ENCODE data around the gene ZXDC. TPM values are rescaled to one million over a fixed set of nuclear protein-coding genes. Genes with fewer than 3 reads are reported as not detected.

Gene ZXDC
- total RNA-seq, 1 donor from 2014 or later: 45.4 TPM

GRCh38 chr3:126413693-126414080, 62.0 kb downstream of the ZXDC start:
- ATAC-seq (ENCODE audit: low read depth) (no peak), DNase-seq (no peak)
- Mint-ChIP-seq H3K27ac (no peak overlapping the region), H3K9me3 (no peaks in the 10 kb centered on the region), H3K4me1 (no peaks in the 10 kb centered on the region), H3K36me3 (ENCODE audit: low read depth) (no peaks in the 10 kb centered on the region), H3K4me3 (no peak overlapping the region), H3K27me3 (peaks cover 16% of the 10 kb centered on the region)
- intact Hi-C loops (cut with micrococcal nuclease): no loop called here
- POLR2A ChIA-PET: no interaction called here
- no peak for TF ChIP-seq CTCF (IDR thresholded peaks at IDR 0.05)
- CTCF ChIA-PET: no interaction called here

GRCh38 chr3:126412841-126413692, 62.6 kb downstream of the ZXDC start:
- Mint-ChIP-seq H3K27me3 (peaks cover 16% of the 10 kb centered on the region), H3K36me3 (ENCODE audit: low read depth) (no peaks in the 10 kb centered on the region)
- POLR2A ChIA-PET: no interaction called here

GRCh38 chr3:126408099-126408498, 67.6 kb downstream of the ZXDC start:
- Mint-ChIP-seq H3K4me1 (no peaks in the 10 kb centered on the region), H3K27ac (no peak overlapping the region), H3K36me3 (ENCODE audit: low read depth) (no peaks in the 10 kb centered on the region), H3K4me3 (no peak overlapping the region), H3K9me3 (no peaks in the 10 kb centered on the region), H3K27me3 (peaks cover 11% of the 10 kb centered on the region)
- no peak for TF ChIP-seq CTCF (IDR thresholded peaks at IDR 0.05)
- POLR2A ChIA-PET: no interaction called here
- CTCF ChIA-PET: no interaction called here
- intact Hi-C loops (cut with micrococcal nuclease): no loop called here
- DNase-seq (no peak), ATAC-seq (ENCODE audit: low read depth) (no peak)

More at GRCh38 chr3:126412841-126413692, 62.6 kb downstream of the ZXDC start:
- H3K27ac Mint-ChIP-seq: no peak overlapping the region
- intact Hi-C loops (cut with micrococcal nuclease): no loop called here
- CTCF ChIA-PET: no interaction called here
- no peaks in the 10 kb centered on the region for H3K9me3 Mint-ChIP-seq
- no peak overlapping the region for H3K4me3 Mint-ChIP-seq
- H3K4me1 Mint-ChIP-seq: no peaks in the 10 kb centered on the region
- ATAC-seq (ENCODE audit: low read depth): no peak
- DNase-seq: no peak
- no peak for TF ChIP-seq CTCF (IDR thresholded peaks at IDR 0.05)

- no peaks in the 10 kb centered on the region for H3K4me1 Mint-ChIP-seq
- no peaks in the 10 kb centered on the region for H3K9me3 Mint-ChIP-seq
- CTCF ChIA-PET: no interaction called here
- intact Hi-C loops (cut with micrococcal nuclease): no loop called here
- no peaks in the 10 kb centered on the region for H3K36me3 Mint-ChIP-seq (ENCODE audit: low read depth)
- DNase-seq (no peak), ATAC-seq (ENCODE audit: low read depth) (no peak)
- H3K27ac Mint-ChIP-seq: no peak overlapping the region
- no peak for TF ChIP-seq CTCF (IDR thresholded peaks at IDR 0.05)
- peaks cover 16% of the 10 kb centered on the region for H3K27me3 Mint-ChIP-seq
- POLR2A ChIA-PET: no interaction called here
- H3K4me3 Mint-ChIP-seq: no peak overlapping the region
Observed at GRCh38 chr3:126407412-126408044, 68.2 kb downstream of the ZXDC start.

GRCh38 chr3:126406389-126407296, 69.0 kb downstream of the ZXDC start:
- Mint-ChIP-seq H3K27ac (no peak overlapping the region), H3K36me3 (ENCODE audit: low read depth) (no peaks in the 10 kb centered on the region), H3K4me1 (no peaks in the 10 kb centered on the region), H3K4me3 (no peak overlapping the region), H3K9me3 (no peaks in the 10 kb centered on the region), H3K27me3 (peaks cover 16% of the 10 kb centered on the region)
- ATAC-seq (ENCODE audit: low read depth): no peak
- ChIA-PET CTCF (no interaction called here), POLR2A (no interaction called here)
- intact Hi-C loops (cut with micrococcal nuclease): no loop called here
- DNase-seq: no peak
- no peak for TF ChIP-seq CTCF (IDR thresholded peaks at IDR 0.05)

Measured in activated B cell treated with CpG ODN at 0.5 μM for 24 hours (primary cell).